Bone marrow (tissue), 2 donors: Measurements from ENCODE around the gene ETFA.

Source experiments
- DNase-seq, 2 donors: peaks; one replicate each; lab custom pipeline; 2025; lab: John Stamatoyannopoulos, UW

ETFA gene

GRCh38 chr15:76215634-76216033 lies 95.6 kb downstream of the ETFA start:
- no peak for DNase-seq

- no peak for DNase-seq
Observed at GRCh38 chr15:76209942-76210341, 101.3 kb downstream of the ETFA start.

GRCh38 chr15:76209523-76209922 lies 101.7 kb downstream of the ETFA start:
- no peak for DNase-seq

- no peak for DNase-seq
Observed at GRCh38 chr15:76208786-76209424, 102.4 kb downstream of the ETFA start.

DNA sequence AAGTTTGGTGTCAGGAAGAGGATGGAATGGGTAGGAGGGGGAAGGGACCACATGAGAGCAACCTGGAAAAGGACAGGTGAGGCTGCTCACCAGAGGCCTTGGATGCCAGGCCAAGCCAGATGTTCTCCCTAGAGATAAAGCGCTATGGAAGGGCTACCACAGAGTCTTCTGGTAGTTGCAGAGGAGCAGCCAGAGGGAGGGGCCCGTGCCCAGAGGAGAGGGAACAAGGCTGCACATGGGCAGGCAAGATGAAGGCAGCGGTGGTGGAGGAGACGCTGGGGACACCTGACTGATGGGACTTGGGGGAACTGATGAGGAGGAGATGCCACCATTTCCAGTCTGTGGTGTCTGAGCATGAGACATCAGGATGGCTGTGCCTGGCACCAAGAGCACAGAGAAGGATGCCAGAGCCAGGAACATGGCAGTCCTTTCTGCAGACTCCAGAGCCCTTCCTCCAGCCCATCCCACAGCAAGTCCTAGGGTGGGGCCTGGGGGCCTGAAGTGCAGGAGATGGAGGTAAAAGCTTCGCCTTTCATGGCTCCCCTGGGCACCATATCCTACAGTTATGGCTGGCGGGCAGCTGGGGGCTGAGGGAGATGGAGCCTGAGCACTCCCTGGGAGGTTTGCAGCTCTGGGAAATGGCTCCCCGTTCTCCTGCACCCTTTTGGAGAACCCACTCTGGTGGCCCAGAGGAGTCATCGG lies 103.0 kb downstream of the ETFA start:
- DNase-seq = no peak

GRCh38 chr15:76206325-76206976 lies 104.8 kb downstream of the ETFA start:
- no peak for DNase-seq

DNA sequence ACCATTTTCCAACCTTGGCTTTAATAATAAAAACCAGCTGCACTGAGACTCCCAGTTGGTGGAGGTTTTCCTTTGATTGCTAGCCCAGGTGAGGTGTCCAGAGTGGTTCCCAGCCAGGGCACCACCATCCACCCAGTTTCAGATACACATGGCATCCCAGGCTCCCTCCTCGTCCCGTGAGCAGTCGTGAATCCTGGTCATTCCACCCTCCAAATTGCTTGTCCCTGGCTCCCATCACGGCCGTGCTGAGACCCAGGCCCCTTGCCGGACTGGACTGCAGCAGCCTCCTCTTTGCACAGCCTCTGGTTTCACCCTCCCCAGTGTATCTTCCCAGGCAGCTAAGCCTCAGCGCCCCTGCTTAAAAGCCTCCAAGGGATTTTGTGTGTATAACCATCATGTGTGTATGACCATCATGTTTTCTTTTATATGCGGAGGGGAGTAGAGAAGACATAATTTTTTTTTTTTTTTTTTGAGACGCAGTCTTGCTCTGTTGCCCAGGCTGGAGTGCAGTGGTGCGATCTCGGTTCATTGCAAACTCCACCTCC lies 106.3 kb downstream of the ETFA start:
- DNase-seq = no peak

GRCh38 chr15:76204109-76204845 lies 107.0 kb downstream of the ETFA start:
- DNase-seq = no peak

DNA sequence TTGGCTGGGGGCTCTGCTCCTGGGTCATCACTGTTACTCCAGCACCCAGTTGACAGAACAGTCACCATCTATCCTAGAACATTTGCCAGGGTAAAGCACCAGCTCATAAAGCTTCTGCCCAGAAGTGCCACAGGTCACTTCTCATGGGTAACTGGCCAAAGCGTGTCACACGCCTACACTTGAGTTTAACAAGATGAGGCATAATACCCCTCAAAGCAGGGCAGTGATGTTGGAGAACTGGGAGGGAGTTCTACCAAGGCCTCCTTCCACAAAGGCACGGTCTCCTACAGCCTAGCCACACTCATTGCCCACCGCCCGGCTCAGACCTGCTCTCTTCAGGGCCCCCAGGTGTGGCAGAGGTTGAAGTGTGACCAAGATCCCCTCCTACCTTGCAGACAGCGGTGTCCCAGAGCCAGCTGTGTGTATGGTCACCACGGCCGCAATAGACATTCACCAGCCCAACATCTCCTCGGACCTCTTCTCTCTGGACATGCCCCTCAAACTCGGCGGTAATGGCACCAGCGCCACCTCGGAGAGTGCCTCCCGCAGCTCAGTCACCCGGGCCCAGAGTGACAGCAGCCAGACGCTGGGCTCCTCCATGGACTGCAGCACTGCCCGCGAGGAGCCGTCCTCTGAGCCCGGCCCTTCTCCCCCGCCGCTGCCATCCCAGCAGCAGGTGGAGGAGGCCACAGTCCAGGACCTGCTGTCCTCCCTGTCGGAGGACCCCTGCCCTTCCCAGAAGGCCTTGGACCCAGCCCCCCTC lies 107.7 kb downstream of the ETFA start:
- DNase-seq = no peak

DNA sequence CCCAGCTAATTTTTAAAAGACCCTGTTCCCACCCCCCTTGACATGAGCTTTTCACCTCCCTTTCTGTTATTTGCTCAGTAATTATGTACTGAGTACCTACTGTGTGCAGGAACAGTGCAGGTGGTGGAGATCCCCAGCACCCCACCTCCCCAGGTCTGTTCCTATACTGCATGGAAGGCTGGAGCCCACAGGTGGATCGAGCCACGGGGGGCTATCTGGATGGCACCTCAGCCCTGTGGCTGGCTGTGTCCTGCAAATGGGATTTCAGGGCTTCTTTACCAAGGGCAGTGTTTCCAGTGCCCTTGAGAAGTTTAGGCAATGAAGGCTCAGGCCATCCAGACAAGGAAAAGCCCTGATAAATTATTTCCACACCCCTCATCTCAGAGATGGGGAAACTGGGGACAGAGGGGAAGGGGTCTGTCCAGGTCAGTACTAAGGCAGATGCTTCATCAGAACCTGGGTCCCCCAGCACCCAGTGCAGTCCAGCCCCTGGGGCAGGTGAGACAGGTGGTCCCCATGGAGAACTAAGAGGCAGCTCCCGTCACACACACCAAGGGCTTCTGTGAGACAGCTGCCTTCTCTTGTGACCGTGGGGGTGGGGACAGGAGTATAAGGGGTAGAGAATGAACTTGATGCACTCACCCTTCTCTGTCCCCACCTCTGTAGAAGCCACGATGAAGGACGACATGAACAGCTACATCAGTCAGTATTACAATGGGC lies 109.6 kb downstream of the ETFA start:
- no peak for DNase-seq

DNA sequence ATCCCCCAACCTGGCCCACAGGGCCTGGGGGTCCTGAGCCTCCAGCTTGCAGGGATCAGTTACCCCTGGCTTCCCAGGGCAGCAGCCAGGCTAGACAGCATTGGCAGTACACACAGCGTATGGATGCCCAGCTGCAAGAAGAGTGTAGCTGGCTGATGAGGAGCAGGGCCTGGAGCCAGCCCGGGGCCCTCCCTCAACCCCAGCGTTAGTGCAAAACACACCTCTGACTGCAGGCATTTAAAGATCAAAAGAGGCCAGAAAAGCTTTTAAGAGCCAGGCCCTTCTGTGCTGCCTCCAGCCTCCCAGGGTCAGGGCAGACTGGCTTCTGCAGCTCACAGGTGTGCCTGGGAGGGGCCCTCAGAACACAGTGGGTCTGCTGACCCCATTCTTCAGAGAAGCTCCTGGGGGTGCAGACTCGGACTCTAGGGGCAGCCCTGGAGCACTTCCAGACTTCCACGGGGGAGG lies 110.6 kb downstream of the ETFA start:
- DNase-seq = no peak

- no peak for DNase-seq
Observed at GRCh38 chr15:76200083-76200465, 111.2 kb downstream of the ETFA start.

DNA sequence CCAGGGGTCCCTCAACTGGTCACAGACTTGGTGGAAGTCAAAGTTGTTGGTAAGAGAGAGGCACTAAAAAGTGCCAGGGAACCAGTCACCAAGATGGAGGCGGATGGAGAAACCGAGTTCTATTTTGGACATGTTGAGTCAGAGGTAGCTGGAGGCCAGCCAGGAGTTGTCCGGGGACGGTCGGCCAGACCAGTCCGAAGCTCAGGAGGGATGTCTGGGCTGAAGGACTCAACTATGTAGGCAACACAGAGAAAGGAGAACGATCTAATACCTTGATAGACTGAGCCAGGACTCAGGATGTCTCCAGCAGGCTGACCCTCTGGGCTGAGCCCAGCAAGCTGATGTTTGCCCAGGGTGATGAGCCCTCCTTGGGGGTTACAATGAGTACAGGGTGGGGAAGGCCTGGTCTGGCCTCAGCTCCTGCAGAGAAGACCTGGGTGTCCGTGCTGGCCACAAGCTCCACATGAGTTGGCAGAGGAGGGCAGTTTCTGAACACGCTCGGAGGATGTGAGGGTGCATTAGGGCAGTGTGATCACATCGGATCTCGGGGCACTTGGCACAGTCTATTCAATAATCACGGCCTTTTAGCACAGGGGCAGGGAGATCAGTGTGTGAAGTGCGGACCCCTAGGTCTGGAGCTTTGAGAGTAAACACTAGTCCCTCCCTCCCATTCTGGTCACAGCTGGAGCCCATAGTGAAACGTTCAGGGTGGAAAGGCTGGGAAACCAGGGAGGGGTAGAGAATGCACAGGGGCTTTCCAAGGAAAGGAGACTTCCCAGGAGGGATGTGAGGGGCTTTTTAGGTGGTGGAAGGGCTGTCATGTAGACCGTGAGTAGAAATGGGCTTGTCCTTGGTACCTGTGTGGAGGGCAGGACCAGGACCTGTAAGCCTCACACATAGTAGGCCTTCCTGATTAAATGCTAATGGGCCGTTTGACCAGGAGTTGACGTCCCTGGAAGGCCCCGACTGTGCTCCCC lies 111.9 kb downstream of the ETFA start:
- DNase-seq = no peak

- DNase-seq = no peak
Observed at GRCh38 chr15:76198456-76199105, 112.7 kb downstream of the ETFA start.

DNA sequence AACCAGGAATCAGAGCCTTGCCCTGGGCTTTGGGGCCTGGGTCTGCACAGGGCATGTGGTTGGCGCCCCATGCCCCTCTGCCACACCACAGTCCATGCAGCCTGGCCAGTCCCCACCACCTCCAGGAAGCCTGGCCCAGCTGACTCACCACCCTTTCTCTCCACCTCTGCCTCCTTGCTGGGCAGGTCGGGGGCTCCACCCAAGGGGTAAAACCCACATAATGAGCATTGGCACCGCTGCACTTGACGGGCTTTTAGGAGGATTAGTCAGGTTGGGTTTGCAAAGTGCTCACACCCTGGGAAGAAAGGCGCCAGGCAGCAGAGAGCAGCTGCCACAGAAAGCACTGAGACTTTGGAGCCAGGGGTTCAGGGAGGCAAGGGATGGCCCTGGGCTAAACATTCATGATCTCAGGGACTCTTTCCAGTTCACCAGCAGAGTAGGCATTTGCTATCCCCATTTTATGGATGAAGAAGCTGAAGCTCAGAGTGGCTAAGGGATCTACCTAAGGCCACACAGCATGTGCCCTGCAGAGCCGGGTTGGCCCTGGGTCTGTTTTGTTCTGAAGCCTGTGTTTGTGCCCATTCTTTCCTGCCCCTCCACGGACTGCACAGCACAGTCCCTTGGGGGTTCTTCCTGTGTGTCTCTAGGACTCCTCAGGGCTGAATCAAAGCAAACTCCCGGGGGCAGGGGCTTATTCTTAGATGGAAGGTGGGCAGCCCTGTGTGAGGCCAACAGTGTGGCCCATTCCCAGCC lies 113.4 kb downstream of the ETFA start:
- no peak for DNase-seq

DNA sequence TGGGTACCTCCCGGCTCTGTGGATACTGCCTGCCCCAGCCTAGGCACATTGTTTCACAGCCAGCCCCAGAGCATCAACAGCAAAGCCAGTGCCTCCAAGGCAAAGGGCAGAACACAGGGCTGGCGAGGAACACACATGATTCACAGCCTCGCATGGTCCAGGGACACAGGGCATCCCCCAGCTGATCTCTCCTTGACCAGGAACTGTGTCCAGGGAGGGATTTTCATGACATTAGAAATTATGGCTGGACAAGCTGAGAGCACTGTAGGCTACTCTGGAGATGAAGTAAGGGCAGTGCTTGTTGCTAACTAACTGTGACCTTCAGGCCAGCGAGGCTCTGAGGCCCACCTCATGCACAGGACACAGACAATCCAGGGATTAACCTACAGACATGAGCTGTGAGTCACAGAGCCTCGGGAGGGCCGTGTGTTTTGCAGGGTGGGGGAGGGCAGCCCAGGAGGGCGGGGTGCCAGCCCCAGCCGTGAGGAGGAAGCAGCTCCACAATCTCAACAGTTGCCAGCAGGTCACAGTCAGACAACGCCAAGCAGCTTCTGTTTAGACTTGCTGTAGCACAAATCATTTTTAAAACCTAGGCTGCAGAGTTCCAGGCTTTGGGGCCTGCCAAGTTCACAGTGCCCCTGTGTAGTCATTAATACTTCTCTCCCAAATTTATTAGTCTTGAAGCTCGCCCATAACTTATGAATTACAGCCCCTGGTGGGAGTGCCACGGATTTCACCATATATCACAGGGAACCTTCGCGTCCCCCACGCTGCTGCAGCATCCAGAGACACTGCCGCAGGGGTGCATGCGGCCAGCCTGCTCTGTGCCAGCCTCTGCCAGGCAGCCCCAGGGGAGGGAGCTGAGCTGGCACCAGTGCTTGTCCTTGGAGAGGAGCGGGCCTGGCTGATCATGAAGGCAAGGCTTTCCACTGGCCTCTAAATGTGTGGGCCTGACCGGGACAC lies 114.7 kb downstream of the ETFA start:
- peak in 1 of 2 donors; percentile 80 for DNase-seq
